BE2C (cell line): ENCODE results near the gene CCDC92B.

Experiments used
- DNase-seq: peaks from one replicate; pipeline ENCODE4 v3.0.0-alpha.2; 2020
- H3K27me3 ChIP-seq: fragments of 250-450 bp; sonication (Bioruptor Pico); 2 replicates; pipeline ENCODE4 v1.5.1; 2020; ENCODE audit warnings: mild to moderate bottlenecking
- H3K36me3 ChIP-seq: fragments of 250-450 bp; sonication (Bioruptor Pico); 2 replicates; pipeline ENCODE4 v1.5.1; 2020; ENCODE audit warnings: mild to moderate bottlenecking
- H3K4me1 ChIP-seq: fragments of 250-450 bp; sonication (Bioruptor Pico); 2 replicates; pipeline ENCODE4 v1.5.1; 2020
- H3K4me3 ChIP-seq: 2 replicates; pipeline ENCODE4 v1.5.1; 2011; ENCODE audit warnings: low read depth, low read length
- H3K9me3 ChIP-seq: fragments of 250-450 bp; sonication (Bioruptor Pico); 2 replicates; pipeline ENCODE4 v1.5.1; 2020
- CTCF ChIP-seq: IDR thresholded peaks from 2 replicates; pipeline ENCODE4 v1.5.1; 2012; ENCODE audit warnings: mild to moderate bottlenecking, low read depth, low read length

The CCDC92B gene

DNA sequence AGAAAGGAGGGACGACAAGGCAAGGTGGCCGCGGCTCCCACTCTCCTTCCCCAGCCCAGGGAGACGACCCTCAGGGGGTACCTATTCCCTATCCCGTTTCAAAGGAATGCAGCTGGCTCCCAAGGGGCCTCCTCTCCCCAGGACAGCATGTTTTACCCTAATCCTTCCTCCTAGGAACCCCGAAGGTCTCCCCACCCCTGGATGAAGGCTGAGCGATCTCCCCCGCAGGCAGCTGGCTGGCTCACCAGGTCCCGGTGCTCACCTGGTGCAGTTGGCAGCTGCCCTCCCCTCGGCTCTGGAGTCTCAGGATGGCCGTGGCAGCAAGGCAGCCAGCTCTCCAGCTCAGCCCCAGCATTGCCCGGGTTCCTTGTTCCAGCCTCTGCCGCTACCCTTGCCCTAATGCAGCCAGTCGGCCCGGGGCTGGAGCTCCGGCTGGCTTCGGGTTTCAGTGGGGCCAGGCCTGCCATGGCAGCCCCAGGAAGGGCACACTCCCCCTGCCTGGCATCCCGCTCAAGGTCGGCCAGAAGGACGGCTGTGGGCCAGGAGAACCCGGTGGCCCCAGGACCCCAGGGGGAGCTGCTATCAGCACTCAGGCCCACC, 42.4 kb downstream of the CCDC92B start:
- H3K4me3 ChIP-seq, result no peak overlapping the region
- DNase-seq, result no peak
- H3K9me3 ChIP-seq, result no peaks in the 10 kb centered on the region
- H3K4me1 ChIP-seq, result peaks cover 3% of the 10 kb centered on the region; the same call in 1 of the 2 replicates
- TF ChIP-seq CTCF, result no peak
- H3K27me3 ChIP-seq, result no peaks in the 10 kb centered on the region
- H3K36me3 ChIP-seq, result peaks cover 13% of the 10 kb centered on the region

DNA sequence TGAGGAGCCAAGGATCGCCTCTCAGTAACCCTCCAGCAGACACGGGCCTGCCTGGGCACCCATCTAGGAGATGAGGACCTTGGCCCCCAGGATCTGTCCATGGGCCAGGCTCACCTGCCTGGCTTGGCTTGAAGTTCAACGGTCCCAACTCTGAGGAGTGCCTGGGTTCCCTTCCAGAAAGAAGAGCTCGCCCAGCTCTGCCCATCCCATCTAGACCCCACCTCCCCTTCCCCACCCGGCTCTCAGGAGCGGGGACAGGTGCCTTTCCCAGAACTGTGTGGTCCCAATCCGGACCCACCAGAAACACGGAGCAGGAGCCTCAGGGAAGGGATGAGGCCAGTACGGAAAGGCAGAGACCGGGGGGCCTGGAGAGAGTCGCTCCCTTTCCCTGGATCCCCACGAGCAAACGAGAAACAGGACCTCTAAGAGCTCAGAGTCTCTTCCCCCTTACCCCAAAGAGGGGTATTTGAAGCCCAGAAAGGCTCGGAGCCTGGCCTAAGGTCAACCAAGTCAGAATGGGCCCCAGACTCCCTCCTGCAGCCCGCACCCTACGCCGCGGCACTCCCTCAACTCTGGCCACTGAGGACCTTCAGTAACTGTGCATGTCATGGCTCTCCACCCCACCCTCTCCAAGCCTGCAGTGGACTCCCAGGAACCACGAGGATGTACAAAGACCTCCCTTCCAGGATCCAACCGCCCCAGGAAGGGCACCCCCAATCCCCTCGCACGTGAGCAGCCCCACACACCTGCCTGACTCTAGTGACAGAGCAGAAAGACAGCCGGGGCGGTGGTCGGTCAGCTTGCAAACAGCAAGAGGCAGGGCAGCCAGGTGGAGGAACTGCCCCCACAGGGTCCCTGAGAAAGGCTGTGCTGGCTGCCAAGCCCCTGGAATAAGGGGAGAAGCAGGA, 43.3 kb downstream of the CCDC92B start:
- H3K27me3 ChIP-seq, result no peaks in the 10 kb centered on the region
- no peaks in the 10 kb centered on the region for H3K9me3 ChIP-seq
- H3K4me1 ChIP-seq, result peaks cover 3% of the 10 kb centered on the region; the same call in 1 of the 2 replicates
- DNase-seq, result no peak
- TF ChIP-seq CTCF, result no peak
- peaks cover 20% of the 10 kb centered on the region for H3K36me3 ChIP-seq
- H3K4me3 ChIP-seq, result no peak overlapping the region

GRCh38 chr17:2705263-2705662, 44.2 kb downstream of the CCDC92B start:
- Histone ChIP-seq H3K4me1 (peaks cover 3% of the 10 kb centered on the region; the same call in 1 of the 2 replicates), H3K27me3 (no peaks in the 10 kb centered on the region), H3K9me3 (no peaks in the 10 kb centered on the region), H3K4me3 (no peak overlapping the region), H3K36me3 (peaks cover 23% of the 10 kb centered on the region)
- no peak for DNase-seq
- no peak for TF ChIP-seq CTCF

DNA sequence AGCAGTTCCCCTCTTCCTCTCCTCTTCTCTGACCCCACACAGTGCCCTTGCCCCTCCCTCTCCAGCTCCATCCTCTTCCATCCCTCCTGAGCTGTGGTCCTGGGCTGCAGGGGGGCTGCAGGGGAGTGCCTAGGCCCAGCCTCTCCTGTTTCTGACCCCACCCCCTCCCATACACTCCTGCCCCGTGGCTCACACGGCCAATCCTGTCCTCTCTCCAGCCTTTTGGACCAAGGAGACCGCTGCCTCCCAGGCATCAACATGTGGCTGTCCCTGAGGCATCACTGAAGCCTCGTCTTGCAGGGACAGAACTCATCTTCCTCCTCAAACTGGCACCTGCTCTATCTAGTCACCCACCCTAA, 44.6 kb downstream of the CCDC92B start:
- TF ChIP-seq CTCF, result no peak
- Histone ChIP-seq H3K9me3 (no peaks in the 10 kb centered on the region), H3K36me3 (peaks cover 25% of the 10 kb centered on the region), H3K4me1 (peaks cover 3% of the 10 kb centered on the region; the same call in 1 of the 2 replicates), H3K4me3 (no peak overlapping the region), H3K27me3 (no peaks in the 10 kb centered on the region)
- no peak for DNase-seq

GRCh38 chr17:2704031-2704889, 45.2 kb downstream of the CCDC92B start:
- TF ChIP-seq CTCF, result no peak
- peaks cover 27% of the 10 kb centered on the region for H3K36me3 ChIP-seq

More at GRCh38 chr17:2704031-2704889, 45.2 kb downstream of the CCDC92B start:
- no peak for DNase-seq
- Histone ChIP-seq H3K4me3 (no peak overlapping the region), H3K9me3 (no peaks in the 10 kb centered on the region), H3K27me3 (no peaks in the 10 kb centered on the region), H3K4me1 (peaks cover 3% of the 10 kb centered on the region; the same call in 1 of the 2 replicates)
